IMR-90 (cell line): ENCODE measurements around the gene STARD8. TPM values are rescaled to one million over a fixed set of nuclear protein-coding genes. Genes with fewer than 3 reads are reported as not detected.

Experiments
- ATAC-seq: fragments of 200-7000 bp; cut with Tn5 transposase; 2 replicates; pipeline ENCODE4 v1.9.1; 2020; ENCODE audit warnings: low read depth, mild to moderate bottlenecking, moderate library complexity
- BruUV-seq: library from RNA; stranded (reverse); fragments of 400-500 nt; replicated peaks from 2 replicates; lab custom pipeline; 2021; lab: Mats Ljungman, UMichigan
- CTCF ChIA-PET: fragments of 300-600 bp; formaldehyde crosslinking; extraction: SDS; loops from one replicate; lab custom pipeline; 2021; ENCODE audit warnings: antibody characterized with exemption; lab: Yijun Ruan, JAX
- POLR2A ChIA-PET: fragments of 300-600 bp; sonication (Branson Sonifier 250); formaldehyde crosslinking; loops from one replicate; lab custom pipeline; 2022; ENCODE audit warnings: antibody characterized with exemption; ENCODE audit not compliant: unreplicated experiment; lab: Charles Lee
- DNase-seq: peaks from one replicate; pipeline ENCODE4 v3.0.0; 2013
- H2AFZ ChIP-seq: replicated peaks from 2 replicates; pipeline ENCODE3; 2013; ENCODE audit warnings: low read length, mild to moderate bottlenecking; ENCODE audit not compliant: poor library complexity
- H2AK5ac ChIP-seq: 2 replicates; pipeline ENCODE4 v1.6.1; 2013; ENCODE audit warnings: low read depth, low read length, inconsistent platforms
- H2AK9ac ChIP-seq: replicated peaks from 2 replicates; pipeline ENCODE3; 2013; ENCODE audit warnings: mild to moderate bottlenecking, low read depth, low read length, moderate library complexity; ENCODE audit not compliant: poor library complexity
- H2BK120ac ChIP-seq: 2 replicates; pipeline ENCODE4 v1.6.1; 2013; ENCODE audit warnings: low read depth, low read length, inconsistent platforms
- H2BK15ac ChIP-seq: 3 replicates; pipeline ENCODE4 v1.6.1; 2013; ENCODE audit warnings: low read depth, low read length, inconsistent platforms
- H2BK20ac ChIP-seq: 2 replicates; pipeline ENCODE4 v1.6.1; 2013; ENCODE audit warnings: low read depth, mild to moderate bottlenecking, inconsistent platforms, low read length, moderate library complexity
- H2BK5ac ChIP-seq: 2 replicates; pipeline ENCODE4 v1.6.1; 2013; ENCODE audit warnings: mild to moderate bottlenecking, low read depth, low read length, inconsistent platforms; ENCODE audit not compliant: poor library complexity, severe bottlenecking
- H3K14ac ChIP-seq: replicated peaks from 2 replicates; pipeline ENCODE4 v1.6.1; 2013; ENCODE audit warnings: low read depth, low read length, inconsistent platforms
- H3K18ac ChIP-seq: 2 replicates; pipeline ENCODE4 v1.6.1; 2013; ENCODE audit warnings: low read depth, low read length, control low read depth
- H3K23ac ChIP-seq: 2 replicates; pipeline ENCODE4 v1.6.1; 2013; ENCODE audit warnings: low read depth, low read length, inconsistent platforms
- H3K27ac ChIP-seq: 2 replicates; pipeline ENCODE4 v1.5.1; 2013; ENCODE audit warnings: mild to moderate bottlenecking, control low read depth, low read length; ENCODE audit not compliant: insufficient read depth
- H3K27me3 ChIP-seq: 2 replicates; pipeline ENCODE4 v1.6.1; 2013; ENCODE audit warnings: low read length; ENCODE audit not compliant: control insufficient read depth, insufficient read depth
- H3K36me3 ChIP-seq: 2 replicates; pipeline ENCODE4 v1.6.1; 2013; ENCODE audit warnings: low read length, mixed read lengths; ENCODE audit not compliant: control insufficient read depth, insufficient read depth
- H3K4ac ChIP-seq: 2 replicates; pipeline ENCODE4 v1.6.1; 2013; ENCODE audit warnings: low read depth, low read length, inconsistent platforms
- H3K4me1 ChIP-seq: 2 replicates; pipeline ENCODE4 v1.6.1; 2013; ENCODE audit warnings: low read length, mixed read lengths; ENCODE audit not compliant: control insufficient read depth, insufficient read depth
- H3K4me2 ChIP-seq: 2 replicates; pipeline ENCODE4 v1.6.1; 2013; ENCODE audit warnings: low read depth, mild to moderate bottlenecking, control low read depth, low read length, moderate library complexity
- H3K4me3 ChIP-seq: 2 replicates; pipeline ENCODE4 v1.5.1; 2013; ENCODE audit warnings: low read depth, mild to moderate bottlenecking, control low read depth, low read length, moderate library complexity; ENCODE audit not compliant: insufficient read depth
- H3K56ac ChIP-seq: 2 replicates; pipeline ENCODE4 v1.6.1; 2013; ENCODE audit warnings: low read length, inconsistent platforms; ENCODE audit not compliant: insufficient read depth; ENCODE audit errors: extremely low read depth
- H3K79me1 ChIP-seq, 2 experiments: 2 replicates each; pipeline ENCODE4 v1.6.1; 2013; ENCODE audit warnings: low read length in 2 of 2, inconsistent platforms in 1 of 2, low read depth in 1 of 2
- H3K9ac ChIP-seq: 2 replicates; pipeline ENCODE4 v1.6.1; 2013; ENCODE audit warnings: low read depth, low read length, control low read depth
- H3K9me1 ChIP-seq: 2 replicates; pipeline ENCODE4 v1.6.1; 2013; ENCODE audit warnings: low read length, inconsistent platforms; ENCODE audit not compliant: insufficient read depth
- H3K9me3 ChIP-seq: 2 replicates; pipeline ENCODE4 v1.6.1; 2013; ENCODE audit warnings: low read length; ENCODE audit not compliant: control insufficient read depth, insufficient read depth
- H4K20me1 ChIP-seq: 2 replicates; pipeline ENCODE4 v1.6.1; 2013; ENCODE audit warnings: low read length, inconsistent platforms; ENCODE audit not compliant: insufficient read depth
- H4K5ac ChIP-seq: 2 replicates; pipeline ENCODE4 v1.6.1; 2013; ENCODE audit warnings: mild to moderate bottlenecking, low read depth, low read length, control low read depth
- H4K8ac ChIP-seq, 2 experiments: 2 replicates each; pipeline ENCODE4 v1.6.1; 2013; ENCODE audit warnings: low read depth in 2 of 2, low read length in 2 of 2, control low read depth in 1 of 2, inconsistent platforms in 1 of 2
- H4K91ac ChIP-seq: 2 replicates; pipeline ENCODE4 v1.6.1; 2013; ENCODE audit warnings: low read depth, low read length, inconsistent platforms; ENCODE audit not compliant: insufficient read depth
- BHLHE40 ChIP-seq: fragments of 150-350 bp; IDR thresholded peaks from 2 replicates; pipeline ENCODE4 v1.6.1; 2016; ENCODE audit warnings: mild to moderate bottlenecking, low read depth, low read length
- CHD1 ChIP-seq: IDR thresholded peaks from 2 replicates; pipeline ENCODE4 v1.6.1; 2012; ENCODE audit warnings: low read depth, low read length, improper control_type of control experiment
- ELK1 ChIP-seq: fragments of 150-350 bp; IDR thresholded peaks from 2 replicates; pipeline ENCODE4 v1.6.1; 2016; ENCODE audit warnings: low read depth, mild to moderate bottlenecking, low read length, moderate library complexity, borderline replicate concordance
- FOS ChIP-seq: fragments of 150-350 bp; IDR thresholded peaks from 2 replicates; pipeline ENCODE4 v1.6.1; 2016; ENCODE audit warnings: low read depth, low read length
- MAFK ChIP-seq: IDR thresholded peaks from 2 replicates; pipeline ENCODE4 v1.6.1; 2012; ENCODE audit warnings: low read depth, low read length, improper control_type of control experiment
- MAZ ChIP-seq: IDR thresholded peaks from 2 replicates; pipeline ENCODE4 v1.6.1; 2012; ENCODE audit warnings: low read depth, mild to moderate bottlenecking, low read length, improper control_type of control experiment, moderate library complexity, borderline replicate concordance
- MXI1 ChIP-seq: IDR thresholded peaks from 2 replicates; pipeline ENCODE4 v1.6.1; 2012; ENCODE audit warnings: low read depth, mild to moderate bottlenecking, low read length, moderate library complexity, borderline replicate concordance
- POLR2A ChIP-seq: IDR thresholded peaks from 2 replicates; pipeline ENCODE4 v1.6.1; 2012; ENCODE audit warnings: mild to moderate bottlenecking, low read depth, low read length
- RAD21 ChIP-seq: IDR thresholded peaks from 2 replicates; pipeline ENCODE4 v1.6.1; 2012; ENCODE audit warnings: low read length, improper control_type of control experiment
- USF2 ChIP-seq: fragments of 150-350 bp; IDR thresholded peaks from 2 replicates; pipeline ENCODE4 v1.6.1; 2017; ENCODE audit warnings: mild to moderate bottlenecking, antibody characterized with exemption, low read length, low read depth
- WGBS, 2 experiments: methylation state at CpG; one replicate each; pipeline versions ENCODE4 v1.1.5 to v1.1.7; 2013; ENCODE audit warnings: missing lambda C conversion rate in 2 of 2; ENCODE audit not compliant: insufficient read length in 1 of 2; ENCODE audit errors: extremely low coverage in 2 of 2; 5-methylcytosine and 5-hydroxymethylcytosine counted together
- dilution Hi-C: fragments of 300-500 bp; cut with HindIII; formaldehyde crosslinking; loops from one replicate; pipeline ENCODE4 v1.14.3; 2018; ENCODE audit warnings: low sequenced_read_pairs; ENCODE audit not compliant: unreplicated experiment
- in situ Hi-C: fragments of 300-500 bp; cut with MboI; formaldehyde crosslinking; loops from 3 replicates; pipeline ENCODE4 v1.14.3; 2019; ENCODE audit warnings: low sequenced_read_pairs, inconsistent platforms, mixed read lengths
- intact Hi-C: fragments of 100-400 bp; cut with micrococcal nuclease; formaldehyde crosslinking; loops from 2 replicates; pipeline ENCODE4 v1.10.0; 2022
- polyA plus RNA-seq, 3 experiments: library from polyadenylated mRNA; depleted of rRNA; stranded (reverse); fragments of >200 nt; gene quantifications; 2 replicates each; pipeline ENCODE4 v1.2.3, GENCODE V29; 2012; ENCODE audit warnings: low replicate concordance in 1 of 3
- total RNA-seq: library from RNA; depleted of rRNA; stranded (reverse); fragments of >200 nt; gene quantifications from 2 replicates; pipeline ENCODE4 v1.2.3, GENCODE V29; 2012

The STARD8 gene
- total and polyA plus RNA-seq, 2 of the 4 experiments (the other 2 are of a cell fraction): 1.6 to 2.3 TPM

GRCh38 chrX:68711845-68712244 lies 64.4 kb downstream of the STARD8 start:
- no peak overlapping the region for H2BK20ac ChIP-seq
- H2BK120ac ChIP-seq: no peak overlapping the region
- H2BK15ac ChIP-seq: no peak overlapping the region
- ChIA-PET POLR2A (no interaction called here), CTCF (no interaction called here)
- no peak overlapping the region for H2AFZ ChIP-seq
- no peaks in the 10 kb centered on the region; the same call in 1 of the 2 replicates for H4K20me1 ChIP-seq
- no peak overlapping the region for H3K4me2 ChIP-seq
- no peaks in the 10 kb centered on the region for H3K36me3 ChIP-seq
- H2AK5ac ChIP-seq: no peak overlapping the region
- H4K91ac ChIP-seq: no peak overlapping the region
- no peaks in the 10 kb centered on the region for H3K9me1 ChIP-seq
- H3K9ac ChIP-seq: no peak overlapping the region
- intact Hi-C loops: loop anchor here (1.0 to 5.0 kb wide), 3 partner anchors 201 to 530 kb away; no protein-coding TSS in a partner anchor
- H3K14ac ChIP-seq: no peak overlapping the region
- no peaks in the 10 kb centered on the region for H3K9me3 ChIP-seq
- in situ Hi-C loops: loop anchor here (10.0 to 25.0 kb wide), 2 partner anchors 197 to 525 kb away; no protein-coding TSS in a partner anchor
- no peak overlapping the region for H3K4me3 ChIP-seq
- BruUV-seq: no TSS peak
- no peak overlapping the region for H3K56ac ChIP-seq
- H2BK5ac ChIP-seq: no peak overlapping the region
- H4K8ac ChIP-seq: no peak overlapping the region
- no peaks in the 10 kb centered on the region for H3K4me1 ChIP-seq
- no peak for ATAC-seq
- no peak overlapping the region for H4K5ac ChIP-seq
- no peak overlapping the region for H2AK9ac ChIP-seq
- no peak overlapping the region for H3K4ac ChIP-seq
- no peak overlapping the region for H3K18ac ChIP-seq
- peaks cover 19% of the 10 kb centered on the region; the same call in 1 of the 2 replicates for H3K27me3 ChIP-seq
- no peak overlapping the region for H3K27ac ChIP-seq
- WGBS, 2 experiments: no CpG with 5 or more reads among the region's 5 CpGs
- no peak for DNase-seq
- TF ChIP-seq BHLHE40 (no peak), ELK1 (no peak), MXI1 (no peak), POLR2A (no peak), CHD1 (no peak), USF2 (no peak), FOS (no peak), MAZ (no peak), RAD21 (no peak), MAFK (no peak)
- H3K79me1 ChIP-seq: no peaks in the 10 kb centered on the region
- dilution Hi-C loops: no loop called here
- H3K23ac ChIP-seq: no peak overlapping the region
